HG03039 (cell line): ENCODE measurements around the gene BCKDHA.
"Not testable (repeated sequence)": the region's sequence is repeated elsewhere in the genome, so short reads cannot be mapped to it uniquely, and the experiment has no call there.

Experiments used
- ATAC-seq: cut with Tn5 transposase; IDR thresholded peaks from one replicate; pipeline ENCODE4 v1.9.1; 2021; ENCODE audit warnings: mild to moderate bottlenecking, moderate library complexity; ENCODE audit not compliant: unreplicated experiment

The BCKDHA gene

GRCh38 chr19:41401483-41401882 lies 3.9 kb downstream of the BCKDHA start:
- ATAC-seq: no peak

GRCh38 chr19:41402010-41402409 lies 4.4 kb downstream of the BCKDHA start:
- ATAC-seq: no peak

GRCh38 chr19:41403181-41403970 lies 5.8 kb downstream of the BCKDHA start:
- no peak for ATAC-seq

GRCh38 chr19:41405776-41406175 lies 8.2 kb downstream of the BCKDHA start:
- no peak for ATAC-seq

GRCh38 chr19:41407271-41407670 lies 9.7 kb downstream of the BCKDHA start:
- ATAC-seq: no peak

GRCh38 chr19:41408256-41408655 lies 10.6 kb downstream of the BCKDHA start:
- ATAC-seq: no peak

GRCh38 chr19:41408846-41409245 lies 11.2 kb downstream of the BCKDHA start:
- not testable (repeated sequence) for ATAC-seq

GRCh38 chr19:41409288-41409687 lies 11.7 kb downstream of the BCKDHA start:
- no peak for ATAC-seq

- no peak for ATAC-seq
Observed at GRCh38 chr19:41410336-41411054, 12.9 kb downstream of the BCKDHA start.

- ATAC-seq: no peak
Observed at GRCh38 chr19:41411100-41411967, 13.7 kb downstream of the BCKDHA start.

GRCh38 chr19:41411968-41412265 lies 14.3 kb downstream of the BCKDHA start:
- no peak for ATAC-seq

- ATAC-seq: no peak
Observed at GRCh38 chr19:41412953-41413352, 15.3 kb downstream of the BCKDHA start.

- ATAC-seq: no peak
Observed at GRCh38 chr19:41413947-41414346, 16.3 kb downstream of the BCKDHA start.

- no peak for ATAC-seq
Observed at GRCh38 chr19:41414461-41414860, 16.8 kb downstream of the BCKDHA start.

GRCh38 chr19:41415154-41415571 lies 17.5 kb downstream of the BCKDHA start:
- ATAC-seq: no peak

GRCh38 chr19:41416194-41416674 lies 18.6 kb downstream of the BCKDHA start:
- ATAC-seq: no peak

GRCh38 chr19:41420101-41420880 lies 22.7 kb downstream of the BCKDHA start:
- ATAC-seq: no peak

- no peak for ATAC-seq
Observed at GRCh38 chr19:41421314-41421713, 23.7 kb downstream of the BCKDHA start.

GRCh38 chr19:41421973-41422372 lies 24.4 kb downstream of the BCKDHA start:
- ATAC-seq: no peak

- ATAC-seq: no peak
Observed at GRCh38 chr19:41422456-41422855, 24.8 kb downstream of the BCKDHA start.

GRCh38 chr19:41422955-41423354 lies 25.3 kb downstream of the BCKDHA start:
- no peak for ATAC-seq
